Mesenchymal stem cell (in vitro differentiated cells and primary cell): ENCODE data around the gene ALDH16A1.

Source experiments
- DNase-seq: peaks from one replicate; pipeline ENCODE4 v3.0.0-alpha.2; 2013
- H2AFZ ChIP-seq: one replicate; pipeline ENCODE4 v1.6.1; 2013; ENCODE audit warnings: low read depth, mild to moderate bottlenecking, control low read depth, inconsistent platforms, low read length, moderate library complexity
- H2AK5ac ChIP-seq: 2 replicates; pipeline ENCODE4 v1.6.1; 2013; ENCODE audit warnings: low read length, moderate library complexity, mild to moderate bottlenecking, inconsistent platforms; ENCODE audit not compliant: severe bottlenecking
- H2BK120ac ChIP-seq: one replicate; pipeline ENCODE4 v1.6.1; 2013; ENCODE audit warnings: low read depth, mild to moderate bottlenecking, inconsistent platforms, low read length, moderate library complexity
- H2BK12ac ChIP-seq, 2 experiments: one replicate each; pipeline ENCODE4 v1.6.1; 2013; ENCODE audit warnings: inconsistent platforms in 2 of 2, low read length in 2 of 2, mild to moderate bottlenecking in 2 of 2, moderate library complexity in 2 of 2, control low read depth in 1 of 2
- H2BK15ac ChIP-seq: one replicate; pipeline ENCODE4 v1.6.1; 2013; ENCODE audit warnings: mild to moderate bottlenecking, low read depth, inconsistent platforms; ENCODE audit not compliant: poor library complexity, severe bottlenecking
- H2BK5ac ChIP-seq: 2 replicates; pipeline ENCODE4 v1.6.1; 2013; ENCODE audit warnings: low read depth, mild to moderate bottlenecking, low read length, control low read depth, inconsistent platforms; ENCODE audit not compliant: poor library complexity, severe bottlenecking
- H3K14ac ChIP-seq, 2 experiments: one replicate each; pipeline ENCODE4 v1.6.1; 2013; ENCODE audit warnings: inconsistent platforms in 2 of 2, low read length in 2 of 2, control low read depth in 1 of 2, mild to moderate bottlenecking in 1 of 2, moderate library complexity in 1 of 2
- H3K18ac ChIP-seq, 2 experiments: one replicate each; pipeline ENCODE4 v1.6.1; 2013; ENCODE audit warnings: inconsistent platforms in 2 of 2, low read length in 2 of 2, control low read depth in 1 of 2, low read depth in 1 of 2, mild to moderate bottlenecking in 1 of 2
- H3K23ac ChIP-seq, 2 experiments: one replicate each; pipeline ENCODE4 v1.6.1; 2013; ENCODE audit warnings: inconsistent platforms in 2 of 2, low read length in 2 of 2, mild to moderate bottlenecking in 2 of 2, moderate library complexity in 2 of 2, control low read depth in 1 of 2
- H3K27ac ChIP-seq: 2 replicates; pipeline ENCODE4 v1.5.1; 2013; ENCODE audit warnings: mild to moderate bottlenecking, moderate library complexity, low read length, control low read depth, inconsistent platforms; ENCODE audit not compliant: poor library complexity, severe bottlenecking
- H3K27me3 ChIP-seq, 2 experiments: 2 replicates each; pipeline versions ENCODE4 v1.6.1 to v1.7.0; 2013; ENCODE audit warnings: low read length in 2 of 2, mild to moderate bottlenecking in 2 of 2, moderate library complexity in 2 of 2, control low read depth in 1 of 2, inconsistent platforms in 1 of 2; ENCODE audit not compliant: control insufficient read depth in 1 of 2, insufficient read depth in 1 of 2
- H3K36me3 ChIP-seq, 2 experiments: 2 replicates each; pipeline versions ENCODE4 v1.6.1 to v1.7.0; 2013; ENCODE audit warnings: low read length in 2 of 2, control low read depth in 1 of 2, inconsistent platforms in 1 of 2, low read depth in 1 of 2, mild to moderate bottlenecking in 1 of 2; ENCODE audit not compliant: insufficient read depth in 2 of 2, control insufficient read depth in 1 of 2
- H3K4ac ChIP-seq, 2 experiments: one replicate each; pipeline ENCODE4 v1.6.1; 2013; ENCODE audit warnings: inconsistent platforms in 2 of 2, low read length in 2 of 2, mild to moderate bottlenecking in 2 of 2, moderate library complexity in 2 of 2, control low read depth in 1 of 2, low read depth in 1 of 2
- H3K4me1 ChIP-seq: 2 replicates; pipeline ENCODE4 v1.6.1; 2013; ENCODE audit warnings: low read depth, low read length, control low read depth; ENCODE audit not compliant: control insufficient read depth, insufficient read depth
- H3K4me2 ChIP-seq: 2 replicates; pipeline ENCODE4 v1.6.1; 2013; ENCODE audit warnings: low read length, mild to moderate bottlenecking, inconsistent platforms; ENCODE audit not compliant: poor library complexity, severe bottlenecking
- H3K4me3 ChIP-seq, 2 experiments: 2 replicates each; pipeline versions ENCODE4 v1.5.1 to v1.7.0; 2013; ENCODE audit warnings: low read length in 2 of 2, mild to moderate bottlenecking in 2 of 2, control low read depth in 1 of 2, low read depth in 1 of 2; ENCODE audit not compliant: insufficient read depth in 1 of 2
- H3K79me1 ChIP-seq: replicated peaks from 2 replicates; pipeline ENCODE4 v1.6.1; 2013; ENCODE audit warnings: mild to moderate bottlenecking, control low read depth, low read length, inconsistent platforms; ENCODE audit not compliant: poor library complexity, severe bottlenecking
- H3K9ac ChIP-seq: 2 replicates; pipeline ENCODE4 v1.7.0; 2013; ENCODE audit warnings: mild to moderate bottlenecking, low read length, moderate library complexity
- H3K9me3 ChIP-seq: 2 replicates; pipeline ENCODE4 v1.7.0; 2013; ENCODE audit warnings: mild to moderate bottlenecking, low read length; ENCODE audit not compliant: control insufficient read depth
- H4K8ac ChIP-seq: one replicate; pipeline ENCODE4 v1.6.1; 2013; ENCODE audit warnings: inconsistent platforms, mild to moderate bottlenecking, low read length, moderate library complexity
- H4K91ac ChIP-seq: one replicate; pipeline ENCODE4 v1.6.1; 2013; ENCODE audit warnings: mild to moderate bottlenecking, low read length, inconsistent platforms
- WGBS: methylation state at CpG from one replicate; pipeline ENCODE4 v1.1.7; 2013; ENCODE audit warnings: mixed read lengths; 5-methylcytosine and 5-hydroxymethylcytosine counted together

Gene ALDH16A1

GRCh38 chr19:49447485-49448431 is 5.3 kb upstream of the ALDH16A1 start:
- no peak overlapping the region for H2BK120ac ChIP-seq
- no peak overlapping the region for H4K8ac ChIP-seq
- H2AFZ ChIP-seq, result no peak overlapping the region
- peaks cover 12 to 43% of the 10 kb centered on the region in 2 experiments for H3K36me3 ChIP-seq
- H3K27ac ChIP-seq, result no peak overlapping the region
- H2BK12ac ChIP-seq, result no peak overlapping the region
- H3K14ac ChIP-seq, result no peak overlapping the region
- no peak overlapping the region for H3K23ac ChIP-seq
- WGBS, result 90% methylated on average over 32 of the region's 32 CpGs
- no peak overlapping the region for H3K4me2 ChIP-seq
- no peak overlapping the region for H3K4ac ChIP-seq
- no peak for DNase-seq
- no peak overlapping the region for H2BK5ac ChIP-seq
- H3K4me1 ChIP-seq, result peaks cover 7% of the 10 kb centered on the region
- no peaks in the 10 kb centered on the region for H3K27me3 ChIP-seq
- H4K91ac ChIP-seq, result no peak overlapping the region
- no peak overlapping the region for H2AK5ac ChIP-seq
- H3K9ac ChIP-seq, result peak overlapping the region; percentile 71
- H2BK15ac ChIP-seq, result no peak overlapping the region
- no peak overlapping the region for H3K18ac ChIP-seq
- H3K9me3 ChIP-seq, result no peaks in the 10 kb centered on the region
- H3K79me1 ChIP-seq, result peaks cover 23% of the 10 kb centered on the region
- H3K4me3 ChIP-seq, result peak overlapping the region in 1 of 2 experiments; percentile 70

- Histone ChIP-seq H3K18ac (no peak overlapping the region), H3K4me3 (peak overlapping the region in 1 of 2 experiments; percentile 70), H3K4me1 (peaks cover 5% of the 10 kb centered on the region), H2AK5ac (no peak overlapping the region), H3K4me2 (no peak overlapping the region), H3K9ac (peak overlapping the region; percentile 71), H3K79me1 (peaks cover 23% of the 10 kb centered on the region), H4K91ac (no peak overlapping the region), H3K14ac (no peak overlapping the region), H3K27me3 (no peaks in the 10 kb centered on the region), H3K36me3 (peaks cover 12 to 43% of the 10 kb centered on the region in 2 experiments), H2BK120ac (no peak overlapping the region), H3K27ac (no peak overlapping the region), H3K23ac (no peak overlapping the region), H3K9me3 (no peaks in the 10 kb centered on the region), H2BK12ac (no peak overlapping the region), H2BK5ac (no peak overlapping the region), H3K4ac (no peak overlapping the region), H2BK15ac (no peak overlapping the region), H2AFZ (no peak overlapping the region), H4K8ac (no peak overlapping the region)
- 94% methylated on average over 6 of the region's 6 CpGs for WGBS
- no peak for DNase-seq
Measured at GRCh38 chr19:49448432-49448786, 4.6 kb upstream of the ALDH16A1 start.

- H2BK15ac ChIP-seq, result no peak overlapping the region
- H3K23ac ChIP-seq, result no peak overlapping the region
- H3K9me3 ChIP-seq, result no peaks in the 10 kb centered on the region
- H2AFZ ChIP-seq, result no peak overlapping the region
- H3K27ac ChIP-seq, result no peak overlapping the region
- H3K27me3 ChIP-seq, result no peaks in the 10 kb centered on the region
- WGBS, result 90% methylated on average over 7 of the region's 7 CpGs
- H4K8ac ChIP-seq, result no peak overlapping the region
- peaks cover 32% of the 10 kb centered on the region for H3K79me1 ChIP-seq
- H2BK12ac ChIP-seq, result no peak overlapping the region
- H4K91ac ChIP-seq, result no peak overlapping the region
- H3K4ac ChIP-seq, result no peak overlapping the region
- peak overlapping the region in 1 of 2 experiments; percentile 90 for H3K4me3 ChIP-seq
- peaks cover 9% of the 10 kb centered on the region for H3K4me1 ChIP-seq
- H3K36me3 ChIP-seq, result peaks cover 12 to 43% of the 10 kb centered on the region in 2 experiments
- H3K9ac ChIP-seq, result peak overlapping the region; percentile 89
- peak overlapping the region; percentile 5 for H2AK5ac ChIP-seq
- H3K14ac ChIP-seq, result no peak overlapping the region
- H2BK120ac ChIP-seq, result no peak overlapping the region
- no peak overlapping the region for H3K18ac ChIP-seq
- peak overlapping the region; percentile 36 for H3K4me2 ChIP-seq
- no peak overlapping the region for H2BK5ac ChIP-seq
- no peak for DNase-seq
Measured at GRCh38 chr19:49450405-49450804, 2.6 kb upstream of the ALDH16A1 start.

GRCh38 chr19:49451430-49452181 is 1.4 kb upstream of the ALDH16A1 start, which contains the start of gene PIH1D1:
PIH1D1 (minus strand) TSS chr19:49451814; CDS start chr19:49451574, 240 bp downstream.
- Histone ChIP-seq H3K36me3 (peaks cover 11 to 35% of the 10 kb centered on the region in 2 experiments), H4K8ac (peak within 1 kb of the TSS; percentile 1), H3K23ac (no peak within 1 kb of the TSS), H2BK15ac (no peak within 1 kb of the TSS), H2BK5ac (no peak within 1 kb of the TSS), H4K91ac (peak within 1 kb of the TSS; percentile 5), H3K9ac (peak within 1 kb of the TSS; percentile 98), H2BK12ac (no peak within 1 kb of the TSS), H3K9me3 (no peaks in the 10 kb centered on the region), H3K27ac (peak within 1 kb of the TSS; percentile 84), H3K4me3 (peak within 1 kb of the TSS; percentile 86 to 90), H3K79me1 (peaks cover 35% of the 10 kb centered on the region), H3K4me1 (peaks cover 9% of the 10 kb centered on the region), H3K27me3 (no peaks in the 10 kb centered on the region), H2AFZ (no peak within 1 kb of the TSS), H3K18ac (peak within 1 kb of the TSS; percentile 28 to 34), H2AK5ac (peak within 1 kb of the TSS; percentile 5), H2BK120ac (no peak within 1 kb of the TSS), H3K4me2 (peak within 1 kb of the TSS; percentile 73), H3K4ac (peak within 1 kb of the TSS in 1 of 2 experiments; percentile 6), H3K14ac (no peak within 1 kb of the TSS)
- WGBS, result under 1% methylated on average over 42 of the region's 42 CpGs
- peak; percentile 100 for DNase-seq
